Naive thymus-derived CD8-positive, alpha-beta T cell (primary cell): ENCODE measurements around the gene SLC44A3. TPM values are rescaled to one million over a fixed set of nuclear protein-coding genes. Genes with fewer than 3 reads are reported as not detected.

ENCODE experiments used
- ATAC-seq, 2 donors: fragments of 150-1000 bp; cut with Tn5 transposase in 1 of 2; sonication (Bioruptor Pico), chemical (Tn5 transposase) in 1 of 2; 1 replicate in 1 of 2; 2 replicates in 1 of 2; pipeline ENCODE4 v1.10.0; 2021; ENCODE audit warnings: mild to moderate bottlenecking in 2 of 2, moderate library complexity in 2 of 2
- POLR2A ChIA-PET: fragments of 350-600 bp; sonication (Branson Sonifier 250); formaldehyde crosslinking; loops from one replicate; lab custom pipeline; 2021; ENCODE audit warnings: antibody characterized with exemption; lab: Charles Lee
- DNase-seq, 10 donors: peaks; one replicate each; pipeline versions ENCODE4 v3.0.0 to v3.0.0-alpha.2; 2020 to 2022
- H3K27ac Mint-ChIP-seq, 10 donors: one replicate each; pipeline ENCODE4 v1.8.0; 2020 to 2022; ENCODE audit warnings: mild to moderate bottlenecking in 10 of 10, mixed read lengths in 10 of 10, moderate library complexity in 4 of 10, inconsistent platforms in 1 of 10
- H3K27me3 Mint-ChIP-seq, 5 donors: one replicate each; pipeline ENCODE4 v1.8.0; 2021 to 2022; ENCODE audit warnings: mixed read lengths in 5 of 5
- H3K36me3 Mint-ChIP-seq, 3 donors: one replicate each; pipeline ENCODE4 v1.8.0; 2020 to 2022; ENCODE audit warnings: mixed read lengths in 3 of 3, mild to moderate bottlenecking in 2 of 3, inconsistent platforms in 1 of 3
- H3K4me1 Mint-ChIP-seq, 4 donors: one replicate each; pipeline ENCODE4 v1.8.0; 2021 to 2022; ENCODE audit warnings: mixed read lengths in 4 of 4
- H3K4me3 Mint-ChIP-seq, 10 donors: one replicate each; pipeline ENCODE4 v1.8.0; 2020 to 2022; ENCODE audit warnings: mild to moderate bottlenecking in 10 of 10, mixed read lengths in 10 of 10, moderate library complexity in 6 of 10, inconsistent platforms in 1 of 10
- H3K9me3 Mint-ChIP-seq, 9 donors: one replicate each; pipeline ENCODE4 v1.8.0; 2020 to 2022; ENCODE audit warnings: mixed read lengths in 9 of 9, mild to moderate bottlenecking in 3 of 9, inconsistent platforms in 1 of 9, moderate library complexity in 1 of 9
- polyA plus RNA-seq, 3 donors: library from polyadenylated mRNA; unstranded; fragments of 300-500 nt; fragmentation: Illumina TruSeq; gene quantifications; one replicate each; pipeline ENCODE4 v1.2.3, GENCODE V29; 2021
- total RNA-seq, 8 experiments: library from RNA in 2 of 8; stranded (reverse) in 2 of 8; gene quantifications; one replicate each; pipeline ENCODE4 v1.2.3 and lab custom pipeline; 2021 to 2026

SLC44A3 gene
- total and polyA plus RNA-seq, 5 experiments from 2014 or later = not detected

GRCh38 chr1:94926915-94927404, 106.8 kb downstream of the SLC44A3 start, which contains the start of gene CNN3:
CNN3 (minus strand) TSS chr1:94927110; CDS start chr1:94926894, 216 bp downstream.
- H3K36me3 Mint-ChIP-seq = peaks cover 0 to 2% (median 0%) of the 10 kb centered on the region in 3 donors
- peak; percentile 61 to 88 (median 76) for DNase-seq
- H3K9me3 Mint-ChIP-seq = no peaks in the 10 kb centered on the region
- POLR2A ChIA-PET = interaction anchor here (1.0 to 1.4 kb wide), 5 partner anchors 36 to 307 kb away, joined by 3 to 5 read pairs (median 4); partner anchors contain the start of genes ALG14 and RWDD3
- peak; percentile 88 to 90 for ATAC-seq
- peaks cover 0 to 24% (median 3%) of the 10 kb centered on the region in 5 donors for H3K27me3 Mint-ChIP-seq
- H3K4me1 Mint-ChIP-seq = peaks cover 18 to 36% (median 22%) of the 10 kb centered on the region in 4 donors
- H3K4me3 Mint-ChIP-seq = peak within 1 kb of the TSS; percentile 85 to 97 (median 93)
- peak within 1 kb of the TSS; percentile 54 to 93 (median 87) for H3K27ac Mint-ChIP-seq

- ATAC-seq = no peak
- peaks cover 0 to 2% (median 0%) of the 10 kb centered on the region in 3 donors for H3K36me3 Mint-ChIP-seq
- no peak for DNase-seq
- peak overlapping the region; percentile 81 to 95 (median 92) for H3K4me3 Mint-ChIP-seq
- H3K27ac Mint-ChIP-seq = peak overlapping the region; percentile 54 to 93 (median 82)
- H3K4me1 Mint-ChIP-seq = peaks cover 18 to 36% (median 22%) of the 10 kb centered on the region in 4 donors
- H3K27me3 Mint-ChIP-seq = peaks cover 0 to 24% (median 3%) of the 10 kb centered on the region in 5 donors
- no peaks in the 10 kb centered on the region for H3K9me3 Mint-ChIP-seq
- POLR2A ChIA-PET = interaction anchor here (0.6 to 1.4 kb wide), 7 partner anchors 33 to 306 kb away, joined by 3 to 5 read pairs (median 4); partner anchors contain the start of genes ALG14 and RWDD3
Measured at GRCh38 chr1:94927405-94928175, 107.4 kb downstream of the SLC44A3 start.

- Mint-ChIP-seq H3K4me3 (peak overlapping the region; percentile 81 to 95 (median 92)), H3K9me3 (no peaks in the 10 kb centered on the region), H3K27ac (peak overlapping the region in 8 of 10 donors; percentile 19 to 93 (median 58)), H3K36me3 (no peaks in the 10 kb centered on the region), H3K27me3 (peaks cover 0 to 24% (median 3%) of the 10 kb centered on the region in 5 donors), H3K4me1 (peaks cover 18 to 36% (median 22%) of the 10 kb centered on the region in 4 donors)
- POLR2A ChIA-PET = interaction anchor here (0.6 to 0.9 kb wide), 3 partner anchors 32 to 74 kb away, joined by 3 to 5 read pairs (median 5); no protein-coding TSS in a partner anchor
- ATAC-seq (no peak), DNase-seq (no peak)
Measured at GRCh38 chr1:94928293-94928939, 108.3 kb downstream of the SLC44A3 start.

- Mint-ChIP-seq H3K4me3 (no peak overlapping the region), H3K36me3 (no peaks in the 10 kb centered on the region), H3K9me3 (no peaks in the 10 kb centered on the region), H3K4me1 (peaks cover 13 to 26% (median 20%) of the 10 kb centered on the region in 4 donors), H3K27me3 (peaks cover 0 to 19% (median 3%) of the 10 kb centered on the region in 5 donors), H3K27ac (no peak overlapping the region)
- no peak for ATAC-seq
- no peak for DNase-seq
- POLR2A ChIA-PET = interaction anchor here (0.9 kb wide), 1 partner anchor 33 kb away, joined by 5 read pairs; no protein-coding TSS in a partner anchor
Measured at GRCh38 chr1:94929351-94930217, 109.4 kb downstream of the SLC44A3 start.

GRCh38 chr1:94931254-94931841, 111.2 kb downstream of the SLC44A3 start:
- Mint-ChIP-seq H3K36me3 (no peaks in the 10 kb centered on the region), H3K4me1 (peaks cover 9 to 21% (median 14%) of the 10 kb centered on the region in 4 donors)
- no peak for DNase-seq

GRCh38 chr1:94934551-94934950, 114.4 kb downstream of the SLC44A3 start:
- H3K27me3 Mint-ChIP-seq = no peaks in the 10 kb centered on the region
- no peak overlapping the region for H3K4me3 Mint-ChIP-seq
- POLR2A ChIA-PET = no interaction called here
- no peaks in the 10 kb centered on the region for H3K36me3 Mint-ChIP-seq
- H3K27ac Mint-ChIP-seq = no peak overlapping the region
- peaks cover 4 to 15% (median 9%) of the 10 kb centered on the region in 4 donors for H3K4me1 Mint-ChIP-seq
- no peak for DNase-seq
- ATAC-seq = no peak
- no peaks in the 10 kb centered on the region for H3K9me3 Mint-ChIP-seq

More at GRCh38 chr1:94931254-94931841, 111.2 kb downstream of the SLC44A3 start:
- Mint-ChIP-seq H3K27me3 (peaks cover 0 to 6% (median 0%) of the 10 kb centered on the region in 5 donors), H3K4me3 (no peak overlapping the region), H3K9me3 (no peaks in the 10 kb centered on the region), H3K27ac (no peak overlapping the region)
- no peak for ATAC-seq
- POLR2A ChIA-PET = no interaction called here

GRCh38 chr1:94935034-94935433, 114.9 kb downstream of the SLC44A3 start:
- H3K36me3 Mint-ChIP-seq = no peaks in the 10 kb centered on the region
- POLR2A ChIA-PET = no interaction called here
- no peaks in the 10 kb centered on the region for H3K9me3 Mint-ChIP-seq
- peaks cover 0 to under 1% (median 0%) of the 10 kb centered on the region in 5 donors for H3K27me3 Mint-ChIP-seq
- DNase-seq (no peak), ATAC-seq (no peak)
- H3K4me3 Mint-ChIP-seq = no peak overlapping the region
- H3K4me1 Mint-ChIP-seq = peaks cover 4 to 15% (median 9%) of the 10 kb centered on the region in 4 donors
- H3K27ac Mint-ChIP-seq = peak overlapping the region in 2 of 10 donors; percentile 16 to 71

GRCh38 chr1:94935476-94935875, 115.3 kb downstream of the SLC44A3 start:
- no peak overlapping the region for H3K4me3 Mint-ChIP-seq
- H3K27ac Mint-ChIP-seq = peak overlapping the region in 4 of 10 donors; percentile 6 to 71 (median 22)
- DNase-seq = no peak
- ATAC-seq = no peak
- H3K36me3 Mint-ChIP-seq = no peaks in the 10 kb centered on the region
- H3K4me1 Mint-ChIP-seq = peaks cover 4 to 15% (median 9%) of the 10 kb centered on the region in 4 donors
- no peaks in the 10 kb centered on the region for H3K9me3 Mint-ChIP-seq
- POLR2A ChIA-PET = no interaction called here
- H3K27me3 Mint-ChIP-seq = peaks cover 0 to 1% (median 0%) of the 10 kb centered on the region in 5 donors

- H3K4me1 Mint-ChIP-seq = peaks cover 4 to 15% (median 9%) of the 10 kb centered on the region in 4 donors
- no peaks in the 10 kb centered on the region for H3K9me3 Mint-ChIP-seq
- H3K27me3 Mint-ChIP-seq = peaks cover 0 to 1% (median 0%) of the 10 kb centered on the region in 5 donors
- ATAC-seq (no peak), DNase-seq (no peak)
- no peak overlapping the region for H3K27ac Mint-ChIP-seq
- H3K4me3 Mint-ChIP-seq = no peak overlapping the region
- H3K36me3 Mint-ChIP-seq = no peaks in the 10 kb centered on the region
- POLR2A ChIA-PET = no interaction called here
Measured at GRCh38 chr1:94936861-94937620, 116.9 kb downstream of the SLC44A3 start.

- Mint-ChIP-seq H3K27ac (no peak overlapping the region), H3K4me3 (no peak overlapping the region), H3K9me3 (no peaks in the 10 kb centered on the region), H3K36me3 (no peaks in the 10 kb centered on the region), H3K4me1 (peaks cover 4 to 15% (median 9%) of the 10 kb centered on the region in 4 donors), H3K27me3 (peaks cover 0 to 1% (median 0%) of the 10 kb centered on the region in 5 donors)
- DNase-seq (no peak), ATAC-seq (no peak)
- POLR2A ChIA-PET = no interaction called here
Measured at GRCh38 chr1:94937820-94938219, 117.7 kb downstream of the SLC44A3 start.

GRCh38 chr1:94940738-94941137, 120.6 kb downstream of the SLC44A3 start:
- H3K27ac Mint-ChIP-seq = no peak overlapping the region
- peaks cover 0 to 6% (median 4%) of the 10 kb centered on the region in 5 donors for H3K27me3 Mint-ChIP-seq
- POLR2A ChIA-PET = no interaction called here
- H3K4me1 Mint-ChIP-seq = peaks cover 0 to 9% (median 5%) of the 10 kb centered on the region in 4 donors
- no peaks in the 10 kb centered on the region for H3K9me3 Mint-ChIP-seq
- H3K36me3 Mint-ChIP-seq = no peaks in the 10 kb centered on the region
- ATAC-seq (no peak), DNase-seq (no peak)
- no peak overlapping the region for H3K4me3 Mint-ChIP-seq
